HG03025 (cell line): ENCODE results near the gene HNRNPA2B1.
A peak's percentile ranks its signal among the peaks of the same experiment; 100 is the strongest.

Experiments used
- ATAC-seq: cut with Tn5 transposase; IDR thresholded peaks from one replicate; pipeline ENCODE4 v1.9.1; 2021; ENCODE audit warnings: mild to moderate bottlenecking, moderate library complexity; ENCODE audit not compliant: unreplicated experiment, low FRiP score

The HNRNPA2B1 gene

GRCh38 chr7:26200444-26201246 is at the start of gene HNRNPA2B1:
TSS of gene HNRNPA2B1 (minus strand) at chr7:26200746. CDS start at chr7:26200577, 169 bp downstream.
- peak; percentile 57 for ATAC-seq

GRCh38 chr7:26250239-26250638 is 49.7 kb upstream of the HNRNPA2B1 start:
- no peak for ATAC-seq

- no peak for ATAC-seq
Observed at GRCh38 chr7:26245150-26245549, 44.6 kb upstream of the HNRNPA2B1 start.

GRCh38 chr7:26238032-26238431 is 37.5 kb upstream of the HNRNPA2B1 start:
- ATAC-seq = no peak

DNA sequence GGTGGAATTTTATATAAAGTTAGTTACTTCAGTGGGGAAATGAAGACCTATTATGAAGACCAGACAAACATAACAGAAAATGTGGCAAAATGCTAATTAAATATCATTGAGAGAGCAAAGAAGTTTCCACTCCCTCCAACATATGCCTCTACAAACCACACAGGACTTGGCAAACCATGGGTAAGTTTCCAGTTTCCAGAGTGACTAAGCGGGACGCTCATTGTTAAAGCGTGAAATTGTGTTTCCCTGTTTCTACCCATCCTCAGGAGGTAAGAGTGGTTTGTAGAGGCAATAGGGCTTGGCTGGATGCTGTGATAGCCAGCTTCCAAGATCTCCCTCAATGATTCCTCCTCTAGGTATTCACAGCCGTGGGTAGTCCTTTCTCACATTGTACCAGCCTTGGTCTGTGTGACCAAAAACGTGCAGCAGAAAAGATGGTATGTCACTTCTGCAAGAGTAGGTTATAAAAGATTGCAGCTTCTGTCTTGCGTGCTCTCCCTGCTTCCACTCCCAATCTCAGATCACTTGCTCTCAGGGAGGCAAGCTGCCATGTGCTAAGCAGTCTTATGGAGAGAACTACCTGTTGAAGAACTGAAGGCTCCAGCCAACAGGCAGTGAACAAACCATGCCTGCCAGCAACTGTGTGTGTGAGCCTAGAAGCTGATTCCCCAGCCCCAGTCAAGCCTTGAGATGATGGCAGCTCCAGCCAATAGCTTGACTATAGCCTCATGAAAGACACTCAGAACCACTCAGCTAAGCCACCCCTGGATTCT is 36.7 kb upstream of the HNRNPA2B1 start:
- ATAC-seq = no peak

DNA sequence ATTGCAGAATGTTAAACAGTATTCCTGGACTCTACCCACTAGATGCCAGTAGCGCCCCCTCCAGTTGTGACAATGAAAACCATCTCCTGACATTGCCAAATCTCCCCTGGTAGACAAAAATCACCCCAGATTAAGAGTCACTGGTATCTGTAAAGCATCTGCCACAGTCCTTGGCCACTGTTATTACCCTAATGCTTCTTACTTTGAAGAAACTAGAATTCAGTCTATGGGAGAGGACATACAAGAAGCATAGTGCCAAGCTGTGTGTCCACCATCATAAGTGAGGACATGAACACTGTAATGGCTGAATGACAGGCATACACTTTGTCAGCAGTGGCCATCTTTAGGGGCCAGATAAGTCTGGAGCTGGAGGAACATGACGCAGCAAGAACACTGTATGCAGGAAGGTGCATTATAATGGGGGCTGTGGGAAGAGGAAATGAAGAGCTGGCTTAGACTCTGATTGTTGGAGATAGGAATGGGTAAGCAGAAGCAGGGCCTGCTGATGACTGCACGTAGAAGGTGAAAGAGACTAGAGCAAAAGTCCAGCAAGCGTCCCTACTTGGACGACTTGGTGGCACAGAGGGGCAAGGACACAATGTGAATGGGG is 33.5 kb upstream of the HNRNPA2B1 start:
- ATAC-seq = no peak

- ATAC-seq = no peak
Observed at GRCh38 chr7:26227987-26228386, 27.4 kb upstream of the HNRNPA2B1 start.

GRCh38 chr7:26224359-26224758 is 23.8 kb upstream of the HNRNPA2B1 start:
- ATAC-seq = no peak

- no peak for ATAC-seq
Observed at GRCh38 chr7:26216049-26216448, 15.5 kb upstream of the HNRNPA2B1 start.

DNA sequence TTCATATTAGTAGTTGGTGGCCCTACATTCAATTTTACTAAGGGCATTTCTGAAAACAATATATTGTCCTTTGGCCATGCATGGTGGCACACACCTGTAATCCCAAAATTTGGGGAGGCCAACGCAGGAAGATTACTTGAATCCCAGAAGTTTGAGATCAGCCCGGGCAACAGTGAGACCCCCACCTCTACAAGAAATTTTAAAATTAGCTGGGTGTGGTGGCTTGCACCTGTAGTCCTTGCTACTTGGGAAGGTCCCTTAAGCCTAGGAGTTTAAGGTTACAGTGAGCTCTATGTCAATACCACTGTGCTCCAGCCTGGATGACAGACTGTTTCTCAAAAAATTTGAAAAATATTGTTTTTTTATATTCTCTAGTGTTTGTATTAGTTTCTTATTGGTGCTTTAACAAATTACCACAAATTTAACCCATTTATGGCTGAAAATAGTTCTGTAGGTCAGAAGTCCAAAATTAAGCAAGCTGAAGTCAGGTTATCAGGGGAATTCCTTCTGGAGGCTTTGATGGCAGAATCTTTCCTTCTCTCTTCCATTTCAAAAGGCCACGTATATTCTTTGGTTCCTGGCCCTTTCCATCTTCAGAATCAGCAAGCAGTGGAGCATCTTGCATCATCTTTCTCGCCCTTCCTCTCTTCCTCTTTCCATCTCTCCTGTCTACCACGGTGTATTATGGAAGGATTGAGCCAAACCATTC is 13.4 kb upstream of the HNRNPA2B1 start:
- ATAC-seq = no peak

DNA sequence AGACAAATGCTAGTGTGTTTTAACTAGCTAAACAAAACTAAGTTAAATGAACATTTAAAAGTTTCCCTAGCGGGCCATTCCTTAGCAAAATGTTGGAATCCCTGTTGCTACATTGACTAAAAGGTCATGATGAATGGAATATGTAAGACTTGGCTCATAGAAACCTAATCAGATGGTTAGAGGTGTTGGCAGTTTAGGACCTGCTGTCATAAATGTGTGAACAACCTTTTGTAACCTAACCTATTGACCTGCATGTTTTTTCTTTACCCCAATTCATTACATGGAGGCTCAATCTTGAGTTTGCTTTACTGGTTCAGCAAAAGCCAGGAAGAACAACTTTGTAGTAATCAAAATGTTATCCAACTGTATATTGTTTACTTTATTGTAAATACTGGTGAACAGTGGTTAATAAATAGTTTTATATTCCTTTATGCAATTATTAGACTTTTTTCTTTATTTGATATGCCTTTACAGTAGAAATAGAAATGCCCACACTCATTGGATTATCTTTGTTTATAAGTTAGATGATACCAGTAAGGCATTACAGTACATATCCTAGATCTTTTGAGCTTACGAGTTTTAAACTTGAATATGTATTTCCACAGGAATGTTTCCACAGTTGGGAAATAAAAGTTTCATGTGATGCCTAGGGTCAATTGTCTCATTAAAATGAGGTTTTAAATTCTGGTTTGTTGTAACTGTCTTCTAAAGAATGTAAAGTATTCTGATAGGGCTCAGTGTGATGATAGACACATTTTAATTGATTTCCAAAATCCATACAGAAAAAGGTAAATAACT is 12.6 kb upstream of the HNRNPA2B1 start:
- no peak for ATAC-seq

DNA sequence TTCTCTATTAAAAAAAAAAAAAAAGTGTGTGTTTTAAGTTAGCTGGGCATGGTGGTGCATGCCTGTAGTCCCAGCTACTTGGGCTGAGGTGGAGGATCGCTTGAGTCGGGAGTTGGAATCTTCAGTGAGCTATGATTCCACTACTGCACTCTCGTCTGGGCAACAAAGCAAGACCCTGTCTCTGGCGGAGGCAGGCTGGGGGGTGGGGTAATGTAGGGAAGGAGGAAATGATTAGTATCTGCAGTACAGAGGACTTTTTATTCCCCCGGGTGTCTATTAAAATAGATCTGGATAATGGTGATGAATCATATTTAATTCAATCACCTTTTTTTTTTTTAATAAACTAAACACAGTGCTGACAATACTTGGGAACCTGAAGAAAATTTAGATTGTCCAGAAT is 7.5 kb upstream of the HNRNPA2B1 start:
- no peak for ATAC-seq

- no peak for ATAC-seq
Observed at GRCh38 chr7:26203016-26203415, 2.5 kb upstream of the HNRNPA2B1 start.

DNA sequence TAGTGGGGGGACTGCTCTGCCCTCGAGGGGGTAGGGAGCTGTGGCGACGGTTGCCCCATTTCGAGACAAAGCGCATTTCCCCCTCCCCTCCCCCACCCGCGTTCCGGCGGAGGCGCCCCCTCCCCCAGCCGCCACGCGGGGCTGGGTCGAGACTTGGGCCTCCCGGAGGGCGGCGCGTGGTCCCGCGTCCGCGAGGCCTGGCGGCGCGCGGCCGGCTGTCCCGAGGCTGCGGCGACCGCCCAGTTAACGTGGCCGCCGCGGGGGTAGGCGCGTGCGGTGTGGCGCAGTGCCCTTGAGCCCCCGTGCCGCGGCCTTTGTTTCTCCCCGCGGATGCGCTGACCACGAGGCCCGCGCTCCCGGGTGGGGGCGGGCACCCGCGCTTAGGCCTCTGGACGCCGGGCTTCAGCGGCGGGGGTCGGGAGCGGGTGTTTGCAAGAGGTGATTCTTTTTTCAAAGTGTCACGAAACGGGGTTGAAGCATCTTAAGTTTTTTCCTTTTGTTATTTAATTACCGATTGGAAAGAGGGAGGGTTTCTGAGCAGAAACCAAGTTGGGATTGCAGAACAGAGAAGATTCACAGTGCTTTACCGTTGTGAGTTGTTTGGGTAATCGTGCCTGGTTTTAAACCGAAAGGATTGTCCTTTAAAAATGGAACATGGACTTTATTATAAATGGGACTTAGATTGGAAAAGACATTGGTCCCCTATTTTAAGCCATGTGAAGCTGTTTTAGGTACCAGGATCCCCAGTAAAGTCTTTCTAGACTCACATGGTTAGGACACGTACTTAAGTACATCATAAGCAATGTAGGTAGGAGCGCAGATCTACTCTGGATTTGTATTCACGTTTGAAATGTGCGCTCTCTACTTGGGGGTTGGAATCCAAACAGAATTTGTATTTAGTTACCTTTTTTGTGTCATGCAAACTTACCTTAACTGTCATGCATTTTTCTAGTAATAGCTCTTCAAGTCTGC is 1.8 kb upstream of the HNRNPA2B1 start:
- peak; percentile 3 for ATAC-seq

- peak; percentile 35 for ATAC-seq
Observed at GRCh38 chr7:26201247-26202018, 887 bp upstream of the HNRNPA2B1 start, which contains the start of gene CBX3. TSS of gene CBX3 (plus strand) at chr7:26201745. CDS start at chr7:26202999, 1,254 bp downstream.

- ATAC-seq = no peak
Observed at GRCh38 chr7:26200038-26200443, 505 bp downstream of the HNRNPA2B1 start.

DNA sequence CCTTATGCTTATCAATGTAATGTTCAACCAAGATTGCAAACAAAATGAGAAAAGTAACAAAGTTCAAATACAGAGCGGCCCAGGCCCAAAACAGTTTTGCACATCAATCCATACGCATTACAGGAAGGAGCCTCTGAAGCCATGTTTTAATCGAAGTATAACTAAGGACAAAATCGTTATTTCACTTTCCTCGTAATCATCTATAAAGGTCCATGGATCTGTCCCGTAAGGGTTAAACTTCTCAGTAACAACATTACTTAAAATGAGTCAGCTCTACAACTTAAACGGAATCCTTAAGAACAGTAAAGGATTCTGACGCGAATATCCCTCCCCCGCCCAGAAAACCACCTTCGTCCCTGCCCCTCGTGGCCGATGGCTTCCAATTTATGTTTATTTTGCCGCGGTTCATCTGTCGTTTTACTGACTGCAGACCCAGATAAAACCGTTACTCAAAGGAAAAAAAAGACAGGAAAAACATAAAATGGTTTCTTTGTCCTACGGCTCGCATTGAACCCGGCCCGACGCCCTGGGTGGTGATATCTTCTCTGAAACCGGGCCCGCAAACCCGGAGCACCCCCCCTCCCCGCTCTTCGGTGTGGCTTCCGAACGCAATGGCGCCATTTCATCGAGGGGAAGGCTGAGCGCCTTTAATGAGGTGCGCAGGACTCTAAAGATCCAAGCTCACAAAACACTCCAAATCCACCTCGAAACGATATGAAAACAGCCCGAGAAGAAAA is 1.1 kb downstream of the HNRNPA2B1 start:
- ATAC-seq = no peak
